K562 (cell line): ENCODE measurements around the gene CIAO3.

ENCODE experiments used
- CBFB ChIP-seq: sonication (generic); formaldehyde crosslinking; IDR thresholded peaks from 2 replicates; pipeline ENCODE4 v1.4.0; 2020; ENCODE audit warnings: mild to moderate bottlenecking, missing genetic modification reagents
- FOXA1 ChIP-seq: fragments of 450-650 bp; IDR thresholded peaks from 2 replicates; pipeline ENCODE4 v1.6.1; 2016; ENCODE audit warnings: mild to moderate bottlenecking, borderline replicate concordance
- HOMEZ ChIP-seq: fragments of 250-450 bp; sonication (Bioruptor Pico); IDR thresholded peaks from 2 replicates; pipeline ENCODE4 v1.4.0; 2020; ENCODE audit warnings: mild to moderate bottlenecking, moderate library complexity
- MTA3 ChIP-seq: fragments of 450-650 bp; formaldehyde crosslinking; IDR thresholded peaks from 2 replicates; pipeline ENCODE4 v1.6.1; 2017; ENCODE audit warnings: mild to moderate bottlenecking, borderline replicate concordance
- RFX1 ChIP-seq: fragments of 450-650 bp; IDR thresholded peaks from 2 replicates; pipeline ENCODE4 v1.6.1; 2016; ENCODE audit warnings: mild to moderate bottlenecking, moderate library complexity
- SMC3 ChIP-seq: conservative IDR thresholded peaks from 2 replicates; pipeline ENCODE4 v1.6.1; 2011; ENCODE audit warnings: low read depth, low read length, improper control_type of control experiment; ENCODE audit not compliant: insufficient read depth
- USF2 ChIP-seq: sonication (generic); formaldehyde crosslinking; IDR thresholded peaks from 2 replicates; pipeline ENCODE4 v1.5.0; 2020; ENCODE audit warnings: missing genetic modification reagents
- ZNF121 ChIP-seq: sonication (generic); formaldehyde crosslinking; conservative IDR thresholded peaks from 2 replicates; pipeline ENCODE4 v1.8.0; 2022; ENCODE audit warnings: missing genetic modification reagents
- ZNF174 ChIP-seq: fragments of 250-450 bp; sonication (Bioruptor Pico); IDR thresholded peaks from 2 replicates; pipeline ENCODE4 v1.4.0; 2020; ENCODE audit warnings: mild to moderate bottlenecking
- ZNF354B ChIP-seq: fragments of 250-450 bp; sonication (Bioruptor Pico); IDR thresholded peaks from 2 replicates; pipeline ENCODE4 v1.4.0; 2020
- TF ChIP-seq, protein P1 (sequence below), 2 experiments: fragments of 450-650 bp in 1 of 2; sonication (generic) in 1 of 2; formaldehyde crosslinking in 1 of 2; IDR thresholded peaks in 1 of 2; conservative IDR thresholded peaks in 1 of 2; 2 replicates each; pipeline versions ENCODE4 v1.6.1 to v1.8.1; 2016 to 2023; ENCODE audit warnings: mild to moderate bottlenecking in 2 of 2, moderate library complexity in 2 of 2, inconsistent platforms in 1 of 2, missing genetic modification reagents in 1 of 2

DNA sequence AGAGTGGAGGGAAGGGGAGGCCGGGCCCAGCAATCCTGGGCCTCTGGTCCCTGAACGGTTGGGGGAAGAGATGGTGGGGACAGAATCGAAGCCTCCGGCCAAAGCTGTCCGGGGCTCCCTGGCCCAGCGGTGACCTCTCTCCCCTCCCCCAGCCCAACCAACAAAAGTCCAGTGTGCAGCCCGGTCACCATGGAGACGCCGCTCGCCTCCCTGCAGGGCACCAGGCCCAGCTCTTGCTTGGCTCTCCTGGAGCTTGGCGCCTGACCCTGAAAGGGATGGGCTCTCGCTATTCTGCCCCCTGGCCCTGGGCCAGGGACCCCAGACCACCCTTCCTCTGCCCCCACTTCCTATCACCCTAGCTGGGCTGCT, 24.6 kb downstream of the CIAO3 start:
- TF ChIP-seq SMC3 (no peak), ZNF174 (CRISPR knock-in tag) (no peak), RFX1 (no peak; the same call in 1 of the 2 replicates), HOMEZ (no peak), ZNF121 (no peak), CBFB (CRISPR knock-in tag) (no peak), FOXA1 (no peak), USF2 (CRISPR knock-in tag) (no peak), ZNF354B (CRISPR knock-in tag) (no peak), MTA3 (no peak)
- TF ChIP-seq, protein P1, sequence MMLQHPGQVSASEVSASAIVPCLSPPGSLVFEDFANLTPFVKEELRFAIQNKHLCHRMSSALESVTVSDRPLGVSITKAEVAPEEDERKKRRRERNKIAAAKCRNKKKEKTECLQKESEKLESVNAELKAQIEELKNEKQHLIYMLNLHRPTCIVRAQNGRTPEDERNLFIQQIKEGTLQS (IDR thresholded peaks at IDR 0.05), result no peak
- TF ChIP-seq, protein P1 (CRISPR knock-in tag; conservative IDR thresholded peaks at IDR 0.05), result no peak
